Measurements from ENCODE around the gene NEURL3.

The NEURL3 gene

DNA sequence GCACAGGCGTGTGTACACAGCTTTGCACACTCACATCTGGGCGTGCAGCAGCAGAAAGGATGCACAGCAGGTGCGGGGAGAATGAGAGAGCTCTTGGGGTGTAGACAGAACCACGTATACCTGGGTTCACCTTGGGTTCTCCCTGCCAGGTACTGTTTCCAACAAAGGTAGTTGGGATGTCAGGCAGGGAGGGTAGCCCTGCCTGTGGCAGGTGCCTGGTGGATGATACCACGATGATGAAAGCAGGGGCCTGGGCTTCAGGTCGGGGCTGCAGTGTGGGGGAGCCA, 24.9 kb upstream of the NEURL3 start:
- H3K27me3 ChIP-seq (replicated peaks; ENCODE audit: control insufficient read depth, insufficient read depth, low read length), result no peaks in the 10 kb centered on the region
- H3K4me3 ChIP-seq (replicated peaks; ENCODE audit: low read depth, low read length), result no peak overlapping the region
- no peaks in the 10 kb centered on the region for H3K36me3 ChIP-seq (ENCODE audit: control insufficient read depth, insufficient read depth, low read length)
- DNase-seq (ENCODE audit: extremely low read depth, insufficient read length), result no peak
- TF ChIP-seq, protein P1, sequence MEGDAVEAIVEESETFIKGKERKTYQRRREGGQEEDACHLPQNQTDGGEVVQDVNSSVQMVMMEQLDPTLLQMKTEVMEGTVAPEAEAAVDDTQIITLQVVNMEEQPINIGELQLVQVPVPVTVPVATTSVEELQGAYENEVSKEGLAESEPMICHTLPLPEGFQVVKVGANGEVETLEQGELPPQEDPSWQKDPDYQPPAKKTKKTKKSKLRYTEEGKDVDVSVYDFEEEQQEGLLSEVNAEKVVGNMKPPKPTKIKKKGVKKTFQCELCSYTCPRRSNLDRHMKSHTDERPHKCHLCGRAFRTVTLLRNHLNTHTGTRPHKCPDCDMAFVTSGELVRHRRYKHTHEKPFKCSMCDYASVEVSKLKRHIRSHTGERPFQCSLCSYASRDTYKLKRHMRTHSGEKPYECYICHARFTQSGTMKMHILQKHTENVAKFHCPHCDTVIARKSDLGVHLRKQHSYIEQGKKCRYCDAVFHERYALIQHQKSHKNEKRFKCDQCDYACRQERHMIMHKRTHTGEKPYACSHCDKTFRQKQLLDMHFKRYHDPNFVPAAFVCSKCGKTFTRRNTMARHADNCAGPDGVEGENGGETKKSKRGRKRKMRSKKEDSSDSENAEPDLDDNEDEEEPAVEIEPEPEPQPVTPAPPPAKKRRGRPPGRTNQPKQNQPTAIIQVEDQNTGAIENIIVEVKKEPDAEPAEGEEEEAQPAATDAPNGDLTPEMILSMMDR (IDR thresholded peaks at IDR 0.05; ENCODE audit: insufficient read depth, low read length, poor library complexity, severe bottlenecking), result no peak

- Histone ChIP-seq H3K36me3 (ENCODE audit: control insufficient read depth, insufficient read depth, low read length) (no peaks in the 10 kb centered on the region), H3K27me3 (replicated peaks; ENCODE audit: control insufficient read depth, insufficient read depth, low read length) (no peaks in the 10 kb centered on the region), H3K4me3 (replicated peaks; ENCODE audit: low read depth, low read length) (no peak overlapping the region)
- TF ChIP-seq, protein P1 (IDR thresholded peaks at IDR 0.05; ENCODE audit: insufficient read depth, low read length, poor library complexity, severe bottlenecking), result no peak
- DNase-seq (ENCODE audit: extremely low read depth, insufficient read length), result no peak
Measured at GRCh38 chr2:96529376-96530143, 24.4 kb upstream of the NEURL3 start.

GRCh38 chr2:96528700-96529375, 23.7 kb upstream of the NEURL3 start:
- H3K4me3 ChIP-seq (replicated peaks; ENCODE audit: low read depth, low read length), result no peak overlapping the region
- DNase-seq (ENCODE audit: extremely low read depth, insufficient read length), result no peak
- TF ChIP-seq, protein P1 (IDR thresholded peaks at IDR 0.05; ENCODE audit: insufficient read depth, low read length, poor library complexity, severe bottlenecking), result peak; percentile 12
- no peaks in the 10 kb centered on the region for H3K27me3 ChIP-seq (replicated peaks; ENCODE audit: control insufficient read depth, insufficient read depth, low read length)
- no peaks in the 10 kb centered on the region for H3K36me3 ChIP-seq (ENCODE audit: control insufficient read depth, insufficient read depth, low read length)

DNA sequence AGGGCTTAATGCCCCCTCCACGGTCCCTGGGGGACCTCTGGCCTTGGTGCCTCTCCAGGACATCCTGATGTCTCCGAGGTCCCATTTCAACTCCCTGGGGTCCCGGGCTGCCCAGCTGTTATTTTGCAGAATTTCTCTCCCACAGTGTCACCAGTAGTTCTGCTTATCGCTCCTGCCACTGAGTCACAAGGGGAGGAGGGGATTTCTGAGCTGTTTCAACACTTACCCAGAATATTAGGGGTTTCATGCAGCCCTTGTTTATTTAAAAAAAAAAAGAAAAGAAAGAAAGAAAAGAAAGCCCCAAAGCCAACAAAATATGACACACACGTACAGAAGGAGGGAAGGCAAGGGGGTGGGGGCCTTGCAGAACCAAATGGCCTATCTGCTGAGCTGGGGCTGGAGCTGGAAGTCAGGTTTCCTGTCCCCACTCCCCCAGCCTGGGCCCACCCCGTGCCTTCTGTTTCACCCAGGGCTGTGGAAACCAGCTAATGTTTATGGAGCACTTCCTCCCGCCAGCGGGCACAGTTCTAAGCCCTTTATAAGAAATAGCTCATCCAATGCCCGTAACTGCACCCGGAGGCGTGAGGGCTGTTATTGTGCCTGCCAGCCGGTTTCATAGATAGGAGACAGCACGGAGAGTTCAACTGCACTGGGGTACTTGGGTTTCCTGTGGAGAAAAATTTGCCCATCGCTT, 23.0 kb upstream of the NEURL3 start:
- Histone ChIP-seq H3K36me3 (ENCODE audit: control insufficient read depth, insufficient read depth, low read length) (no peaks in the 10 kb centered on the region), H3K4me3 (replicated peaks; ENCODE audit: low read depth, low read length) (peak overlapping the region; percentile 46), H3K27me3 (replicated peaks; ENCODE audit: control insufficient read depth, insufficient read depth, low read length) (no peaks in the 10 kb centered on the region)
- TF ChIP-seq, protein P1 (IDR thresholded peaks at IDR 0.05; ENCODE audit: insufficient read depth, low read length, poor library complexity, severe bottlenecking), result no peak
- DNase-seq (ENCODE audit: extremely low read depth, insufficient read length), result peak; percentile 53

GRCh38 chr2:96527286-96528005, 22.3 kb upstream of the NEURL3 start:
- no peaks in the 10 kb centered on the region for H3K27me3 ChIP-seq (replicated peaks; ENCODE audit: control insufficient read depth, insufficient read depth, low read length)
- TF ChIP-seq, protein P1 (IDR thresholded peaks at IDR 0.05; ENCODE audit: insufficient read depth, low read length, poor library complexity, severe bottlenecking), result peak; percentile 28
- peak overlapping the region; percentile 47 for H3K4me3 ChIP-seq (replicated peaks; ENCODE audit: low read depth, low read length)
- DNase-seq (ENCODE audit: extremely low read depth, insufficient read length), result peak; percentile 81
- H3K36me3 ChIP-seq (ENCODE audit: control insufficient read depth, insufficient read depth, low read length), result no peaks in the 10 kb centered on the region

All from GM06990 (cell line).